Measurements from ENCODE around the gene CMBL. TPM values are rescaled to one million over a fixed set of nuclear protein-coding genes. Genes with fewer than 3 reads are reported as not detected.
A peak's percentile ranks its signal among the peaks of the same experiment; 100 is the strongest.
"Not testable (repeated sequence)": the region's sequence is repeated elsewhere in the genome, so short reads cannot be mapped to it uniquely, and the experiment has no call there.

The CMBL gene
- total RNA-seq, 1 donor from 2014 or later, result 48.6 TPM

GRCh38 chr5:10266839-10267238 lies 40.9 kb downstream of the CMBL start:
- DNase-seq, result no peak
- ATAC-seq, result no peak
- intact Hi-C loops (cut with micrococcal nuclease), result no loop called here

GRCh38 chr5:10266137-10266536 lies 41.6 kb downstream of the CMBL start:
- DNase-seq (no peak), ATAC-seq (no peak)
- intact Hi-C loops (cut with micrococcal nuclease), result no loop called here

- no peak for DNase-seq
- ATAC-seq, result no peak
- intact Hi-C loops (cut with micrococcal nuclease), result no loop called here
These were observed 42.2 kb downstream of the CMBL start for GRCh38 chr5:10265245-10266109.

GRCh38 chr5:10264604-10265003 lies 43.1 kb downstream of the CMBL start:
- intact Hi-C loops (cut with micrococcal nuclease), result no loop called here
- ATAC-seq (no peak), DNase-seq (no peak)

GRCh38 chr5:10262995-10263394 lies 44.7 kb downstream of the CMBL start:
- intact Hi-C loops (cut with micrococcal nuclease), result no loop called here
- no peak for ATAC-seq

GRCh38 chr5:10262121-10262774 lies 45.5 kb downstream of the CMBL start:
- DNase-seq (no peak), ATAC-seq (peak; percentile 35)
- intact Hi-C loops (cut with micrococcal nuclease), result no loop called here

More at GRCh38 chr5:10262995-10263394, 44.7 kb downstream of the CMBL start:
- DNase-seq, result no peak

- intact Hi-C loops (cut with micrococcal nuclease), result no loop called here
- ATAC-seq (no peak), DNase-seq (no peak)
These were observed 46.6 kb downstream of the CMBL start for GRCh38 chr5:10261065-10261464.

- ATAC-seq, result no peak
- intact Hi-C loops (cut with micrococcal nuclease), result no loop called here
- no peak for DNase-seq
These were observed 47.8 kb downstream of the CMBL start for GRCh38 chr5:10259899-10260298.

- DNase-seq (no peak), ATAC-seq (no peak)
- intact Hi-C loops (cut with micrococcal nuclease), result no loop called here
These were observed 49.8 kb downstream of the CMBL start for GRCh38 chr5:10257870-10258269.

GRCh38 chr5:10254686-10255085 lies 53.0 kb downstream of the CMBL start:
- intact Hi-C loops (cut with micrococcal nuclease), result no loop called here
- ATAC-seq, result no peak
- no peak for DNase-seq

GRCh38 chr5:10253390-10253789 lies 54.3 kb downstream of the CMBL start:
- DNase-seq, result no peak
- ATAC-seq, result no peak
- intact Hi-C loops (cut with micrococcal nuclease), result no loop called here

GRCh38 chr5:10251405-10251804 lies 56.3 kb downstream of the CMBL start:
- DNase-seq, result no peak
- intact Hi-C loops (cut with micrococcal nuclease), result no loop called here
- no peak for ATAC-seq

- intact Hi-C loops (cut with micrococcal nuclease), result no loop called here
- ATAC-seq (no peak), DNase-seq (no peak)
These were observed 56.9 kb downstream of the CMBL start for GRCh38 chr5:10250806-10251276.

- ATAC-seq (peak; percentile 94), DNase-seq (peak; percentile 91)
- intact Hi-C loops (cut with micrococcal nuclease), result no loop called here
These were observed 57.5 kb downstream of the CMBL start, which contains the start of gene CCT5 for GRCh38 chr5:10249948-10250805. Gene CCT5 (plus strand): TSS chr5:10250280. CDS start chr5:10250341, 61 bp downstream.

GRCh38 chr5:10248378-10249260 lies 59.1 kb downstream of the CMBL start:
- peak; percentile 45 for DNase-seq
- ATAC-seq, result no peak
- intact Hi-C loops (cut with micrococcal nuclease), result no loop called here

GRCh38 chr5:10247217-10247616 lies 60.5 kb downstream of the CMBL start:
- ATAC-seq; intact Hi-C loops (cut with micrococcal nuclease); DNase-seq: not testable (repeated sequence)

- intact Hi-C loops (cut with micrococcal nuclease), result no loop called here
- ATAC-seq (no peak), DNase-seq (no peak)
These were observed 60.9 kb downstream of the CMBL start for GRCh38 chr5:10246761-10247160.

GRCh38 chr5:10244342-10244944 lies 63.3 kb downstream of the CMBL start:
- intact Hi-C loops (cut with micrococcal nuclease), result no loop called here
- ATAC-seq, result no peak

More at GRCh38 chr5:10244342-10244944, 63.3 kb downstream of the CMBL start:
- no peak for DNase-seq

All from left ventricle myocardium superior (tissue), 1 donor.